HG03103 (cell line): ENCODE data around the gene GIPC1.
"Not testable (repeated sequence)": the region's sequence is repeated elsewhere in the genome, so short reads cannot be mapped to it uniquely, and the experiment has no call there.

Experiments
- ATAC-seq: cut with Tn5 transposase; IDR thresholded peaks from one replicate; pipeline ENCODE4 v1.9.1; 2021; ENCODE audit warnings: low read depth; ENCODE audit not compliant: unreplicated experiment

GIPC1 gene

DNA sequence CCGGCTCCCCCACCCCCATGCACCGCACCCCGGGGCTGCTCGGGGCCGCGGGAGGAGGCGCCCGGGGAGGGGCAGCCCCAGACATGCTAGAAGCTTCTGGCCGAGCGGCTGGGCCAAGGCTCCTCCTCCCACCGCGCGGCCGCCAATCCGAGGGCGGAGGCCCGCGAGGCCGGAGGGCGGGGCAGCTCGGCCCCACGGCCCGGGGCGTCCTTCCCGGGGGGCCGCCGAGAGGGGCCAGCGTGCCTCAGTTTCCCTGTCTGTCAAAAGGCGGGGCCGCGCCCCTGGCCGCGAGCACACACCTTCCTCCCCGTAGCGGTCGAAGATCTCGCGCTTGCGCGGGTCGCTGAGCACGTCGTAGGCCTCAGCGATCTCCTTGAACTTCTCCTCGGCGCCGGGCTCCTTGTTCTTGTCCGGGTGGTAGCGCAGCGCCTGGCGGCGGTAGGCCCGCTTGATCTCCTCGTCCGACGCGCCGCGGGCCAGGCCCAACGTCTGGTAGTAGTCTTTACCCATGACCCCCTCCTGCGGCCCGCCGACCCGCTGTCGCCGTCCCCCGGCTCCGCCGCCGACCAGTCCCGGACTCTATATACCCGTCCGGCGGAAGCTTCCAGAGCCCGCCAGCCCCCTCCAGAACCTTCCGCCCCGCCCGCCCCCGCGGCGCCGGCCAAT is 22.0 kb upstream of the GIPC1 start, which contains the start of gene DNAJB1:
DNAJB1 (minus strand) TSS at position 558 of the 666 bp plus-strand sequence; CDS start at position 510, 48 bp downstream.
- peak; percentile 41 for ATAC-seq

DNA sequence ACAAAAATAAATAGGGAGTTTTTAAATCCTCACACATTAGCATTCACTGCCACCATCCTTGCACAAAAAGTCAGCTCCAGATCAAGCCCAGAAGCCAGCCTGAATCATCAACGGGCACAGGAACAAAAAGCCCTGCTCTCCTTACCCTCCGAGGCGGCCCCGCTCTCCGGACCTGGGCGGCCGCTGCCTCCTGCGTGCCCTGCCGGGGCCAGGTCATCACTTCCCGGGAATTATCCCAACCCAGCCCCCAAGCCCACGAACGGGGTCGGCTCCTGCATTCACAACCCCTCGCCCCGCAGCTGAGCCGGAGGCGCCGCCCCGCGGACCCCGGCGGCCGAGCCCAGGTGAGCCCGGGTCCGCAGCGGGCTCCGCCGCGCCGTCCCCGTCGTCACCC is 21.5 kb upstream of the GIPC1 start:
- no peak for ATAC-seq

DNA sequence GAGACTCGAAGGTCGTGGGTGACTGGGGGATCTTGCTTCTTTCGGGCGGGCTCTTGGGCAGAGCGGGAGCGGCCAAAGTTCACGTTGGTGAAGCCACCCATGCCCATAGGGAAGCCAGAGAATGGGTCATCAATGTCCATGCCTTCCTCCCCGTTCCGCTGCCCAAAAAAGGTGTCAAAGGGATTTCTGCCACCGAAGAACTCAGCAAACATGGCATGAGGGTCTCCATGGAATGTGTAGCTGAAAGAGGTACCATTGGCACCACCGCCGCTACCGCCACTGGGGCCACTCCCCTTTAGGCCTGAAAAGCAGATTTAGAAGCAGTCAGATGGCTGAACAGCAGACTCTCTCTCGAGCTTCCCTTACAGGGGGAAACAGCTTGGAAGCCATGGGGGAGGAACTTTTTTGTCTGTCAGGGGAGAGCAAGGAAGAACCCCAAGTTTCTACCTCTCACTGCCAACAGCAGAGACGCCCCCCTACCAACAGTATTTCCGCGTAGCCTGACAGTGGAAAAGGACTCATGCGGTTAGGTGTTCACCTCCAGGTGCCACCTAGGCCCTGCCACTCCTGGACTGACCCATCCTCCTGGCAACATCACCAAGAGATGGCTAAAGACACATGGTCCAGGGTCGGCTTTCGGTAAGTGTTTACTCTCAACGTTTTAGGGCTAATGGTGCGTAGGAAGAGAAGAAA is 21.0 kb upstream of the GIPC1 start:
- ATAC-seq = no peak

DNA sequence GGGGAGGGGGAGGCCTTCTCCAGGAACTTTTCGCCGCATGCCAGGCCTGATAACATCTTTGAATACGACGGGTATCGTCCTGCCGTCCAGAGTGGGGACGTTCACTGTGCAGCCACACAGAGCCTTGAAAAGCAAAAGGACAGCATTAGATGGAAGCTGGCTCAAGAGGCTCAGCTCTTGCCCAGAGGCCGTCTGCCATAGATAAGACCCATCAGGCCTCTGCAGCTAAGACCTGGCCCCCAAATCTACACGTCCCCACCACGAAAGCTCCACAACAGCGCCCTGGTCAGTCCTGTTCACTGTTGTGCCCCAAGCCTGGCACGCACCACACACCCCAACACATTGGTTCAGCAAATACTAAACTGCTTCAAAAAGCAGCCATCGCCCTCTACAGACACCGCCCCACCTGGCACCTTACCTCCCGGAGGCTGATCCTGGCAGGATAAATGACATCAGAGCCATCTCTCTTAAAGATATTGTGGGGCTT is 20.2 kb upstream of the GIPC1 start:
- no peak for ATAC-seq

DNA sequence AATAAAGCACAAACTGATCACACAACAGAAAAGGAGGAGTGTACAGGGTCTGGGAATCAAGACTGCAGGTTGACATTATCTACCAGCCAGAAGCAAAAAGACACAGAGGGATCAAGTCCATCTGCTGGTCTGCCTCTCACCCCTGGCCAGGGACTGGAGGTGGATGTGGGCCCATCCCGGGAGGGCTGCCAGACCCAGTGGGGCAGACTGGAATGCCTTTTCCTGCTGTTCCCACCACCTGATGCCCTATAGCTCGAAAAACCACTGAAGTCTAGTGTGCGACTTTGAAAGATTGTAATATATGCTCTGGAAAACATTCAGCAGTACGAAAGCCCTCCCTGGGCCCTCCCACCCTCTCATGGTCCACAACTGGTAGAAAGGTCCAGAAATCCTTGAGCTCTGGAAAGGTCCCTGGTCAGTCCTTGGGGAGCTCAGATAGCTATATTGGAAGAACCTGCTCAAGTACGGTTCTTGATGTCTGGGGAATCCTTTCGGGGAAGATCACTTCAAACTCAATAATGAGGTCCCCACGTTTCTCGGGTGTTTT is 19.6 kb upstream of the GIPC1 start:
- ATAC-seq = no peak

DNA sequence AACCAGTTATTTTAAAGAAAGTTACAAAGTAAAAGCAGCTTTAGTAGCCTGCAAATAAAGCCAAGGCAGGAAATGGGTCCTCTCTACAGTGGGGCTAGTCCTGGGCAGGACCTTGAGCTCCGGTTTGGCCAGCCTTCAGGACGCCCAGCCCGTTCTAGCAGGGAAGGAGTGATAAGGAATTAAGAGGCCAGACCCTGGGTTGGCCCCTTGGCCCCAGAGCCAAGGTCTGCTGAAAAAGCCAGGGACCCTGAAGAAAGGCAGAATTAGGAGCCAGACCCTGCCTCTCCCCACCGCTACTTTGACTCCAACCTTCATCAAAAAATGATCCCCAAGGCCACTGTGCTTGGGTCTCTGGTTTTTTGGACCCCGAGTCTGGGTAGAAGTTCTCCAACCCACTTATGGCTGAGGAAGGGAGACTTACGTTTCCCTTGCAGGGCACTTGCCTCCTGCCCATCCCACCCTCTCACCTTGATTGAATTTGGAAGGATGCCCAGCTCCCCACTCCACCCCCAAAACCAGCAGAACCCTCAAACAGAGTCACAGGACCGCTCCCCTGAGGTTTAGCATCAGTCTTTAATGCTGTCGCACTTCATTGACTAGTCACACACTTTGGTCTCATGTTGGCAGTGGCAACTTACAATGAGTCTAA is 18.4 kb upstream of the GIPC1 start:
- ATAC-seq = no peak

DNA sequence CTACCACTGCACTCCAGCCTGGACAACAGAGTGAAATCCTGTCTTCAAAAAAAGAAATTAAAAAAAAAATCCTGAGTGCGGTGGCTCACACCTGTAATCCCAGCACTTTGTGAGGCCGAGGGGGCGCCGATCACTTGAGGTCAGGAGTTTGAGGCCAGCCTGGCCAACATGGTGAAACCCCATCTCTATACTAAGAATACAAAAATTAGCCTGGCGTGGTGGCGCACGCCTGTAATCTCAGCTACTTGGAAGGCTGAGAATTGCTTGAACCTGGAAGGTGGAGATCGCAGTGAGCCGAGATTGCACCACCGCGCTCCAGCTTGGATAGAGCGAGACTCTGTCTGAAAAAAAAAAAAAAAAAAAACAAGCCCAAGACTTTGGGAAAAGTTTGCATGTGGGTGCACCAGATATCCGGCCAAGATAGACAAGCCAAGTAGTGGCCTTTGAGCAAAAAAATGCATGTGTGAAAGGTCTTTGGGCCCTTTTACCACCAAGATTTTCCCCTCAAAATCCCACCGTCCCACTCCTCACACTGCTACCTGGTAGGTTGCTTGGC is 16.6 kb upstream of the GIPC1 start:
- no peak for ATAC-seq

DNA sequence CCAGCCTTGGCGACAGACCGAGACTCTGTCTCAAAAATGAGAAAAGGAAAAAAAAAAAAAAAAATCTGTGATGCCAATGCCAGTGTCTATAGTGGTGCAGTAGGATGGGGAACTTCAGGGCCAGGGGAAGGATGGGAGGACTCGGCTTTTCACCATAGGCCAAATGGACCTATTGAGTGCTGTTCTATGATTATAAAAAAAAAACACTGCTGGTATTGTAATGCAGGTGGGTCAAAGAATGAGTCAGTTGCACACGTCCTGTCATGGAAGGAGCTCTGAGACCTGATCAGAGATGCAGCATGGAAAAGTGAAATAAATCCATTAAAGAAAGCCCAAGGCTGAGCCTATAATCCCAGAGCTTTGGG is 15.3 kb upstream of the GIPC1 start:
- no peak for ATAC-seq

DNA sequence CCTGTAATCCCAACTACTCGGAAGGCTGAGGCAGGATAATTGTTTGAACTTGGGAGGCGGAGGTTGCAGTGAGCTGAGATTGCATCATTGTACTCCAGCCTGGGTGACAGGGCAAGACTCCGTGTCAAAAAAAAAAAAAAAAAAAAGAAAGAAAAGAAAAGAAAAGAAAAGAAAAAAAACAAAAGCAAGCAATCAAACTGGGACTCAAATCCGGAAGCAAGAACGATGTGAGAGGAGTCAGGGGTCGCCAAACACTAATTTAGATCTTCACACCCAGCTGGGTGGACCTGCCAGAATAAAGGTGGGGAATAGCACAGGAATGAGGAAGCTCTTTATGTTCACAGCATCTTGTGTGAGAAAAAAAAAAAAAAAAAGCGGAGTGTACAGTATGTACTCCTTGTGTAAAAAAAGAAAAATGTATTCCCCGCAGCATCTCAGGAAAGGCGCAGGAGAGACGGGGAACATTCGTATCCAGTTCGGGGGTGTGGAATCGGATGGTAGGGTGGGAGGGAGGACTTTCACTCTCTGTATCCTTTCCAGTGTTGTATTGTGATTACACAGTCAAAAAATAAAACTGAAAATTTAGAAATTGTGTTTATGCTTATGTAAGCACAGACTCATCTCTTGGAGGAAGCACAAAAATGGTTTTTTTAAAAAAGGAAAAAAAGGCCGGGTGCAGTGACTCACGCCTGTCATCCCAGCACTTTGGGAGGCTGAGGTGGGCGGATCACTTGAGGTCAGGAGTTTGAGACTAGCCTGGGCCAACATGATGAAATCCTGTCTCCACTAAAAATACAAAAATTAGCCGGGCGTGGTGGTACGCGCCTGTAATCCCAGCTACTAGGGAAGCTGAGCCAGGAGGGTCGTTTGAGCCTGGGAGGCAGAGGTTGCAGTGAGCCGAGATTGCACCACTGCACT is 14.6 kb upstream of the GIPC1 start:
- ATAC-seq = no peak

DNA sequence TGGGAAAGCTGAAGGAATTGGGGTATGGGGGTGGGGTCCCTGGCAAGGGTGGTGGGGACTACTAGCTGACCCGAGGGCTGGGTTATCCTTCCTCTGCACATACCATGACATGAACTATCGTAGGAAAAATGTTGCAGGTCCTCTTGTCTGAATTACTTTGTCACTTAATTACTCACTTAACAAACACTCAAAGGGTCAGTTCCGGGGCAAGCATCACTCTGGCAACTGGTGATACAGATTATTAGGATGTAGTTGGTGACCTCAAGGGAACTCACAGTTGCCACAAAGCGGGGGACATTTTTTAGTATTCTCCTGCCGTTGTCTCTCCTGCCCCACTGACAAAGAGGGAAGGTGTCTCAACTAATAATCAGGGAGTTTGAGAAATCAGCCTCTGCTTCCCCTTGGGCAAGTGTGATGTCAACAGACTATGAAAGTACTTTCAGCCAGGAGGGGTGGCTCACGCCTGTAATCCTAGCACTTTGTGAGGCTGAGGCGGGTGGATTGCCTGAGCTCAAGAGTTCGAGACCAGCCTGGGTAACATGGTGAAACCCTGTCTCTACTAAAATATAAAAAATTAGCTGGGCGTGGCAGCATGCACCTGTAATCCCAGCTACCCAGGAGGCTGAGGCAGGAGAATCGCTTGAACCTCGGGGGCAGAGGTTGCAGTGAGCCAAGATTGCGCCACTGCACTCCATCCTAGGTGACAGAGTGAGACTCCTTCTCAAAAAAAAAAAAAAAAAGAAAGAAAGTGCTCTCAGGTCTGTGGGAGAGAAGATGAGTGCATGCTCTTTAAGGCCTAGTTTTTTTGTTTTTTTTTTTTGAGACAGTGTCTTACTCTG is 12.0 kb upstream of the GIPC1 start:
- no peak for ATAC-seq

DNA sequence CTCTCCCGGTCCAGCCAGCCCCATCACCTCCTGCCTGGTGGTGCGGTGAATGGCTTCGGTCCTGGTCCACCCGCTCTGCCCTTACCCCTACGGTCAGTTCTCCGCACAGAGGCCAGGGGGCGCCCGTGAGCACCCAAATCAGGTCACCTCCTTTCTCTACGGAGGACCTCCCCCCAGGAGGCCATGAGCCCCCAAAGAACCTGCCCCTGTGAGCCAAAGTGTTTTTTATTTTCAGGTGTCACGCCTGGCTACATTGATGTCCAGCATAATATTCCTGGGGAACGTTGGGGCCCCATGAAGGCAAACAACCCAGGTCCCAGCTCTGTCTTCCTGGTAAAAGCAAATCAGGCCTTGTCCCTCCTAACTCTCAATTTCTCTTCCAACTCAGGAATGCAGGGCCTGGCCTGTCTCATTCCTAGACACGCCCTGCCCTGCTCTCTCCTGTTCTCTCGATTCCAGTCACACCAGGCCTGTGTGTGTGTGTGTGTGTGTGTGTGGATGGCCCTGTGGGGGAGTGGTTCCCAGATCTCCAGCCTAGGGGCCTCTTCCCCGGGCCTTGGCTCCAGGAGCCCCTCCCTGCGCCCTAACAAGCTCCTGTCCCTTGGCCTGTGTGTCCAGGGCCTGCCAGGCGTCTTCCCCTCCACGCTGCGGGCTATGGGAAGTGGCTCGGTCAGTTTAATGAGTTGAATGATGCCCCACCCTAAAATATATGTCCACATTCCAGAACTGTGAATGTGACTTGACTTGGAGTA is 9.7 kb upstream of the GIPC1 start:
- ATAC-seq = no peak

DNA sequence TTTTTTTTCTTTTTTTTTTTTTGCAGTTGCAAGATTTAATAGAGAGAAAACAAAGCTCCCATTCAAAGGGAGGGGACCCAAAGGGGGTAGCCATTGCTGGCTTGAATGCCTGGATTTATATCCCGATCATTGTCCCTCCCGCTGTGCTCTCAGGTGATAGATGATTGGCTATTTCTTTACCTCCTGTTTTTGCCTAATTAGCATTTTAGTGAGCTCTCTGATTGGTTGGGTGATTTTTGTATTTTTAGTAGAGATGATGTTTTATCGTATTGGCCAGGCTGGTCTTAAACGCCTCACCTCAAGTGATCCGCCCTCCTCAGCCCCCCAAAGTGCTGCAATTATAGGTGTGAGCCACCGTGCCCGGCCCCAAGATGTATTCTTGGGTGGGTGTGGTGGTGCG is 8.6 kb upstream of the GIPC1 start:
- ATAC-seq = not testable (repeated sequence)

DNA sequence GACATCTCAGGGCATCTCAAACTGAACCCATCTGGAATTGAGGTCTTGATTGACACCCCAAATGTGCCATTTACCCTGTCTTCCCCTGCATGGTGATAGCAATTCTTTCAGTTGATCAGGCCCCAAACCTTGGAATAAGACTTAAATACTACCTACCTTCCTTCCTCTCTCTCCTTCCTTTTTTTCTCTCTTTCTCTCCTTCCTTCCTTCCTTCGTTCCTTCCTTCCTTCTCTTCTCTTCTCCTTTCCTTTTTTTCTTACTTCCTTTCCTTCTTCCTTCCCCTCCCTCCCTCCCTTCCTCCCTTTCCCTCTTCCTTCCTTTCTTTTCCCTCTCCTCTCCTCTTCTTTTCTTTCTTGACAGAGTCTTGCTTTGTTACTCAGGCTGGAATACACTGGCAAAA is 7.4 kb upstream of the GIPC1 start:
- ATAC-seq = no peak

DNA sequence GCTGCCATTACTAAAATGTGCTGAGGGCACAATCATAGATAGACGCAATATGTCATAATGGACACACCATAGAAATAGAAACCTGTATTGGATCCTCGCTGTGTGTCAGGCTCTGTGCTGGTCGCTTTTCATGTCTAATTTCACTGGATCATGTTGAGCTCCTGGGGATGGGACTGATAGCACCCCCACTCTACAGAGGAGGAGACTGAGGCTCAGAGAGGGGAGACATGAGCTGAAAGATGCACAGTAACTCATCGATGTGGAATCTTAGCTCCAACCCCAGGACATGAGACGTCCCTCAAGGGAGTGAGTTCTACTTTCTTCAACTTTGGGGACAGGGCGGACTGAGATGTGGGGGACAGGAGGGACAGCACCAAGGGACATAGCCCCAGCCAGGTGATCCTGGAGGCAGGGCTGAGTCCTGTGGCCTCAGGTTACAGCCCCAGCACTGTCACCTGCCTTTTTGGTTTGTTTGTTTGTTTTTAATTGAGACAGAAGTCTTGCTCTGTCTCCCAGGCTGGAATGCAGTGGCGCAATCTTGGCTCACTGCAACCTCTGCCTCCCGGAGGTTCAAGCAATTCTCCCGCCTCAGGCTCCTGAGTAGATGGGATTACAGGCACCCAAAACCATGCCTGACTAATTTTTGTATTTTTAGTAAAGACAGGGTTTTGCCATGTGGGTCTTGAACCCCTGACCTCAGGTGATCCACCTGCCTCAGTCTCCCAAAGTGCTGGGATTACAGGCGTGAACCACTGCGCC is 6.6 kb upstream of the GIPC1 start:
- no peak for ATAC-seq

DNA sequence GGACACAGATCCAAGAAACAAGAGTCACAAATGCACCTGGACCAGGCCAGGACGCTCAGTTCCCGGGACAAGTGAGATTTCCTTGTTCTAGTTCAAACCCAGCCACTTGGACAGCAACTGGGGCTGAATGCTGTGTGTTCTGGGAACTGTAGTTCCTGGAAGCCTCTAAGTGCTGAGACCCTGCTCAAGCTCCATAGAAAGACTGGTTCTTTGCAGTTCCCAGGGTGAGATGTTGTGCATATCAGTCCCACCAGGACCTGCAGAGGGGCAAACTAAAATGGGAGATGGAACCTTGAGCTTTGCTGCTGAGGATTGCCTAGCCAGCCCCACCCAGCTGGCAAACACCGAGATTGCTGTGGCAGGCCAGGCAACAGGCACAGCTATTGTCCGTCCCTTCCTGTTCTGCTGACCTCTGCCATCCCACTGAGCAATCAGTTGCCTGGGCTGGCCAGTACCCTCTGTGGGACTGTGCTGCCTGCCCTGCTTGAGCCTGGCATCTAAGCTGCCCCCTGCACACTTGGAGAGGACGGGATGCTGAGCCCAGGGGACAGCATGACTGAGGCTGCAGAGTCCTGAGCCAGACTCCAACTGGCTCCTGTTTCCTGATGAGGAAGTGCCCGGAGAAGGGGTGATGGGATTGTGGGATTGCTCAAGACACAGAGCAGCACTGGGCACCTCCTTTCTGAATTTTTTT is 1.4 kb upstream of the GIPC1 start:
- ATAC-seq = no peak

DNA sequence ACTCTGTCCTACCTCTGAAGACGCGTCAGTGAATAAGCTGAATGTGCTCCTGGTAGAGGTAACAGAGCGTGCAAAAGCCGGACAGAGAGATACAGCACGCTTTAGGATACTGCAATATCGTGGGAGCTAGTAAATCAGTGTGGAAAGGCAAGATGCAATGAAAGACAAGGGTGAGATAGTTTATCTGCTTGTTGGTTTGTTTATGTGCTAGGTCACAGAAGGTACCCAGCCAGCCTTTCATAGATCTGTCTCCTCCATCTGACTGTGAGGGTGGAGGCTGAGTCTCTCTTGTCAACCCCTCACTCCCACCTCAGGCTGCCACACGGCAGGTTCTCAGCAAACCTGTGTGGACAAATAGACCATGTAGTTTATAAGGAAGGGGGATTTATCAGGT is 904 bp upstream of the GIPC1 start:
- ATAC-seq = no peak

DNA sequence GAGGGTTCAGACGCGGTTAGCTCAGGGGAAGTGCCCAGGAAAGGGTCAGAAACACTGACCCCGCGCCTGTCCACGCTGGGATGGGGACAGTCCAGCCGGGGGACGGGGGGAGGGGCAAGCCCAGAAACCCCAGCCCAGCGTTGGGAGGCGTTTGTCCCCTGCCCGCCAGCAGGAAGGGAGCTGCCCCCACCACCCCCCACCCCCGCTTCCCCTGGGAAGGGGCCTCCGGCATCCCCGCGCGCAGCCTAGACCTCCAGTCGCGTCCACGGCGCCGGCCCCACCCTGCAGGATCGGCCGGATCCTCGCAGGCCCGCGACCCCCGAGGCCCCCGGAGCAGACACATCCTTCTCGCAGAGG is 277 bp downstream of the GIPC1 start:
- ATAC-seq = no peak
